OCI-LY1 (cell line): Measurements from ENCODE around the gene ZNF616.

Experiments
- H2AFZ ChIP-seq: fragments of 200-600 bp; sonication (generic), shearing (Covaris generic); 2 replicates; pipeline ENCODE4 v1.6.0; 2014; ENCODE audit warnings: antibody characterized with exemption, mild to moderate bottlenecking, low read length
- H3F3A ChIP-seq: fragments of 200-600 bp; sonication (generic), shearing (Covaris generic); 2 replicates; pipeline ENCODE4 v1.6.0; 2014; ENCODE audit warnings: mild to moderate bottlenecking, antibody characterized with exemption, low read length, moderate library complexity; ENCODE audit not compliant: insufficient read depth
- H3K27ac ChIP-seq: fragments of 200-600 bp; sonication (generic); 2 replicates; pipeline ENCODE4 v1.5.1; 2014; ENCODE audit warnings: low read length, mixed run types, mild to moderate bottlenecking, low read depth; ENCODE audit not compliant: poor library complexity, severe bottlenecking
- H3K27me3 ChIP-seq: fragments of 200-600 bp; sonication (generic); 2 replicates; pipeline ENCODE4 v1.6.0; 2014; ENCODE audit warnings: antibody characterized with exemption, mild to moderate bottlenecking, low read length, moderate library complexity; ENCODE audit not compliant: insufficient read depth
- H3K36me3 ChIP-seq: fragments of 200-600 bp; sonication (generic); 2 replicates; pipeline ENCODE4 v1.6.1; 2014; ENCODE audit warnings: mild to moderate bottlenecking, antibody characterized with exemption, low read length, moderate library complexity, mixed read lengths; ENCODE audit not compliant: insufficient read depth
- H3K4me1 ChIP-seq: fragments of 200-600 bp; sonication (generic); 2 replicates; pipeline ENCODE4 v1.5.1; 2014; ENCODE audit warnings: mild to moderate bottlenecking, low read length, moderate library complexity; ENCODE audit not compliant: insufficient read depth, severe bottlenecking
- H3K4me2 ChIP-seq: fragments of 200-600 bp; sonication (generic), shearing (Covaris generic); 2 replicates; pipeline ENCODE4 v1.6.1; 2014; ENCODE audit warnings: low read length
- H3K4me3 ChIP-seq: fragments of 200-600 bp; sonication (generic); 2 replicates; pipeline ENCODE4 v1.5.1; 2014; ENCODE audit warnings: low read length, low read depth, mild to moderate bottlenecking, mixed read lengths; ENCODE audit not compliant: poor library complexity, severe bottlenecking
- H3K79me2 ChIP-seq: fragments of 200-600 bp; shearing (Covaris generic); 2 replicates; pipeline ENCODE4 v1.6.1; 2016; ENCODE audit warnings: mixed run types, low read length, mixed read lengths; ENCODE audit not compliant: insufficient read depth
- H3K9ac ChIP-seq: fragments of 200-600 bp; sonication (generic), shearing (Covaris generic); 2 replicates; pipeline ENCODE4 v1.6.1; 2014; ENCODE audit warnings: mild to moderate bottlenecking, low read length, mixed read lengths
- H3K9me2 ChIP-seq: fragments of 200-600 bp; sonication (generic), shearing (Covaris generic); 2 replicates; pipeline ENCODE4 v1.6.1; 2014; ENCODE audit warnings: low read depth, mild to moderate bottlenecking, low read length, mixed read lengths
- H3K9me3 ChIP-seq: fragments of 200-600 bp; shearing (Covaris generic); 2 replicates; pipeline ENCODE4 v1.6.1; 2014; ENCODE audit warnings: low read length, mixed read lengths
- H4K20me1 ChIP-seq: fragments of 200-600 bp; sonication (generic), shearing (Covaris generic); 2 replicates; pipeline ENCODE4 v1.6.0; 2016; ENCODE audit warnings: mild to moderate bottlenecking, low read length; ENCODE audit not compliant: insufficient read depth
- CTCF ChIP-seq: fragments of 200-600 bp; sonication (generic), shearing (Covaris generic); IDR thresholded peaks from 2 replicates; pipeline ENCODE4 v1.5.1; 2017; ENCODE audit warnings: mild to moderate bottlenecking, antibody characterized with exemption, low read length, moderate library complexity, mixed read lengths
- EZH2 ChIP-seq: fragments of 200-600 bp; sonication (generic), shearing (Covaris generic); IDR thresholded peaks from 2 replicates; pipeline ENCODE4 v1.8.0; 2017; ENCODE audit warnings: borderline replicate concordance, mixed run types, mild to moderate bottlenecking, antibody characterized with exemption, low read length, moderate library complexity, mixed read lengths

Gene ZNF616

DNA sequence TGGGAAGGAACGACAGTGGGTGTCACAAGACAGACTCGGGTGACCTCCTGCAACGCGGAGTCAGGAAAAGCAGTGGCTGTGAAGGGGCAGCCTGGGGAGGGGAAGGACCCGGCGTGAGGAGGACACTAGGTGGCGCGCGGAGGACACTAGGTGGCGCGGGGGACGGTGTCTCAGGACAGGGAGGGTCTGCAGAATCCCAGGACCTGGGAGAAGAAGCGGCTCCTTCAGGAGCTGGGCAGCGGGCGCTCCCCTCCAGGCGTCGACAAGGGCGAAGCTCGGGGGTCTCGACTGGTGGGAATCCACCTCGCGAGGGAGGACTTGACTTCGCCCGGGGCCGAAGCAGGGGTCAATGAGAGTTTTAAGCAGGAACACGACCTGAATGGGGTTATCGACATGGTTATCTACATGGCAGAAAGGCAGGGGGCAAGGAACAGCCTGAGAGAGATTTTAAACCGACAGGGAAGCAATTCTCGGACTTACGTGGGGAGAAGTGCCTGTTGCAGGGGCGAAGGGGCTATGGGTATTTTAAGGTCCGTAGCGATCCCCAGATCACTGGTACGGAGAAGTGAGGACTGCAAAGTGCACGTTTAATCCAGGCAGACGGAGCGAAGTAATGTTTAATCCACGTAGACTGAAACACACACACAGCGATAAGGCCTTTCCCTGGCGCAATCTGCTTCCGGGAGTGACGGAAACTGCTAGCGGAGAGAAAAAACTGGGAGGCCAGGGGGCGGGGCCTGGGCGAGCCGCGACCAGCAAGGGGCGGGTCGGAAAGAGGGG is at the start of gene ZNF616:
TSS of gene ZNF616 (minus strand) at position 687 of the 780 bp plus-strand sequence. CDS start 9,426 bp downstream, outside the sequence.
- H2AFZ ChIP-seq, result peak within 1 kb of the TSS; percentile 94
- peaks cover 13% of the 10 kb centered on the region for H3K36me3 ChIP-seq
- peaks cover 16% of the 10 kb centered on the region for H3K4me1 ChIP-seq
- no peaks in the 10 kb centered on the region for H3K79me2 ChIP-seq
- no peaks in the 10 kb centered on the region for H3K9me2 ChIP-seq
- no peaks in the 10 kb centered on the region for H4K20me1 ChIP-seq
- H3K4me2 ChIP-seq, result peak within 1 kb of the TSS; percentile 99
- peak within 1 kb of the TSS; percentile 98 for H3K9ac ChIP-seq
- TF ChIP-seq EZH2 (no peak), CTCF (peak; percentile 82)
- H3K27me3 ChIP-seq, result no peaks in the 10 kb centered on the region
- no peaks in the 10 kb centered on the region for H3F3A ChIP-seq
- H3K4me3 ChIP-seq, result peak within 1 kb of the TSS; percentile 98
- peak within 1 kb of the TSS; percentile 82 for H3K27ac ChIP-seq
- H3K9me3 ChIP-seq, result peaks cover 24% of the 10 kb centered on the region

- Histone ChIP-seq H3K27ac (peak overlapping the region; percentile 90), H4K20me1 (no peaks in the 10 kb centered on the region), H3K4me2 (peak overlapping the region; percentile 80), H3K4me3 (peak overlapping the region; percentile 59), H3K4me1 (peaks cover 24% of the 10 kb centered on the region), H3F3A (no peaks in the 10 kb centered on the region), H3K36me3 (peaks cover 27% of the 10 kb centered on the region), H3K9ac (peak overlapping the region; percentile 78), H2AFZ (0 out of 2 replicates have a peak overlapping the region, but pooled peaks have one; percentile 7), H3K9me3 (no peaks in the 10 kb centered on the region), H3K27me3 (no peaks in the 10 kb centered on the region), H3K79me2 (peaks cover 34% of the 10 kb centered on the region), H3K9me2 (no peaks in the 10 kb centered on the region)
- TF ChIP-seq CTCF (no peak), EZH2 (no peak)
Measured at GRCh38 chr19:52188822-52189734, 49.3 kb upstream of the ZNF616 start.

- no peak overlapping the region for H2AFZ ChIP-seq
- TF ChIP-seq EZH2, result no peak
- H3K9me3 ChIP-seq, result no peaks in the 10 kb centered on the region
- no peaks in the 10 kb centered on the region for H3K9me2 ChIP-seq
- H3K27me3 ChIP-seq, result no peaks in the 10 kb centered on the region
- H3K4me1 ChIP-seq, result peaks cover 24% of the 10 kb centered on the region
- no peak overlapping the region for H3K4me2 ChIP-seq
- H3K9ac ChIP-seq, result no peak overlapping the region
- H4K20me1 ChIP-seq, result no peaks in the 10 kb centered on the region
- H3F3A ChIP-seq, result no peaks in the 10 kb centered on the region
- no peak overlapping the region for H3K27ac ChIP-seq
- peaks cover 20% of the 10 kb centered on the region for H3K79me2 ChIP-seq
- no peak overlapping the region for H3K4me3 ChIP-seq
- H3K36me3 ChIP-seq, result peaks cover 11% of the 10 kb centered on the region
Measured at GRCh38 chr19:52187407-52187806, 47.7 kb upstream of the ZNF616 start.
